Esophagus muscularis mucosa (tissue), 3 donors: Measurements from ENCODE around the gene UNC13A.

Experiments used
- CTCF ChIP-seq, 3 experiments: fragments of 200-600 bp in 2 of 3; fragments of 450-650 bp in 1 of 3; sonication (generic) in 2 of 3; IDR thresholded peaks; one replicate each; pipeline ENCODE4 v1.5.1; 2017 to 2019; ENCODE audit warnings: antibody characterized with exemption in 3 of 3, mild to moderate bottlenecking in 2 of 3, moderate library complexity in 1 of 3
- POLR2A ChIP-seq: fragments of 450-650 bp; IDR thresholded peaks from one replicate; pipeline ENCODE4 v1.6.1; 2017; ENCODE audit warnings: antibody characterized with exemption, moderate library complexity, mild to moderate bottlenecking, low read depth
- POLR2AphosphoS5 ChIP-seq, 2 donors: sonication (generic); formaldehyde crosslinking; IDR thresholded peaks; one replicate each; pipeline ENCODE4 v1.6.1; 2017; ENCODE audit warnings: antibody characterized with exemption in 2 of 2

- TF ChIP-seq CTCF (IDR thresholded peaks at IDR 0.05): no peak
- no peak for TF ChIP-seq POLR2A
- no peak for TF ChIP-seq POLR2AphosphoS5 (IDR thresholded peaks at IDR 0.05)
Observed at GRCh38 chr19:17618936-17619335, 69.2 kb downstream of the UNC13A start.
